GM21786 (cell line): ENCODE results near the gene CAPN11.

Source experiments
- ATAC-seq: cut with Tn5 transposase; IDR thresholded peaks from one replicate; pipeline ENCODE4 v1.9.1; 2021; ENCODE audit not compliant: unreplicated experiment

The CAPN11 gene

GRCh38 chr6:44158770-44159228 lies at the start of gene CAPN11:
TSS of gene CAPN11 (plus strand) at chr6:44158820. CDS start at chr6:44158849, 29 bp downstream.
- no peak for ATAC-seq

- no peak for ATAC-seq
Measured at GRCh38 chr6:44109212-44109611, 49.4 kb upstream of the CAPN11 start.

- ATAC-seq: no peak
Measured at GRCh38 chr6:44110005-44110676, 48.5 kb upstream of the CAPN11 start.

GRCh38 chr6:44110966-44111365 lies 47.7 kb upstream of the CAPN11 start:
- ATAC-seq: no peak

- ATAC-seq: no peak
Measured at GRCh38 chr6:44111434-44112417, 46.9 kb upstream of the CAPN11 start.

GRCh38 chr6:44113414-44113813 lies 45.2 kb upstream of the CAPN11 start:
- ATAC-seq: no peak

GRCh38 chr6:44115866-44116265 lies 42.8 kb upstream of the CAPN11 start:
- no peak for ATAC-seq

- ATAC-seq: no peak
Measured at GRCh38 chr6:44116641-44117382, 41.8 kb upstream of the CAPN11 start.

- no peak for ATAC-seq
Measured at GRCh38 chr6:44117397-44118128, 41.1 kb upstream of the CAPN11 start.

- no peak for ATAC-seq
Measured at GRCh38 chr6:44119704-44120262, 38.8 kb upstream of the CAPN11 start.

- ATAC-seq: no peak
Measured at GRCh38 chr6:44120692-44121443, 37.8 kb upstream of the CAPN11 start.

- no peak for ATAC-seq
Measured at GRCh38 chr6:44122801-44123200, 35.8 kb upstream of the CAPN11 start.

- ATAC-seq: no peak
Measured at GRCh38 chr6:44123544-44123943, 35.1 kb upstream of the CAPN11 start.

GRCh38 chr6:44126320-44127149 lies 32.1 kb upstream of the CAPN11 start:
- peak; percentile 56 for ATAC-seq

GRCh38 chr6:44127186-44128019 lies 31.2 kb upstream of the CAPN11 start, which contains the start of the genes MRPL14 and TMEM63B:
TSS of gene MRPL14 (minus strand) at chr6:44127452. CDS start at chr6:44116611, 10,841 bp downstream.
TSS of gene TMEM63B (plus strand) at chr6:44127554. CDS start at chr6:44134585, 7,031 bp downstream.
- ATAC-seq: peak; percentile 68

- ATAC-seq: no peak
Measured at GRCh38 chr6:44128020-44128917, 30.4 kb upstream of the CAPN11 start.
